ENCODE measurements around the gene PCDHB6.
"Not testable (repeated sequence)": the region's sequence is repeated elsewhere in the genome, so short reads cannot be mapped to it uniquely, and the experiment has no call there.

The PCDHB6 gene

GRCh38 chr5:141127305-141127704 is 22.6 kb upstream of the PCDHB6 start:
- Histone ChIP-seq H3K9ac (ENCODE audit: insufficient read length) (no peak overlapping the region), H3K4me3 (no peak overlapping the region), H3K27ac (no peak overlapping the region), H3K36me3 (ENCODE audit: insufficient read depth, low read length) (no peaks in the 10 kb centered on the region), H3K9me3 (ENCODE audit: low read depth, low read length) (no peaks in the 10 kb centered on the region; the same call in 1 of the 2 replicates)
- TF ChIP-seq EZH2 (IDR thresholded peaks at IDR 0.05) (no peak), FOXP2 (optimal IDR thresholded peaks at IDR 0.05; ENCODE audit: control extremely low read depth, extremely low read length, insufficient read depth) (no peak), POLR2AphosphoS5 (IDR thresholded peaks at IDR 0.05; ENCODE audit: borderline replicate concordance, low read depth, low read length) (no peak)
- DNase-seq (ENCODE audit: low read depth, low spot score), result no peak

- Histone ChIP-seq H3K27ac (peak within 1 kb of the TSS; percentile 27), H3K9me3 (ENCODE audit: low read depth, low read length) (peaks cover 4% of the 10 kb centered on the region), H3K9ac (ENCODE audit: insufficient read length) (peak within 1 kb of the TSS; percentile 88), H3K4me3 (peak within 1 kb of the TSS; percentile 78), H3K36me3 (ENCODE audit: insufficient read depth, low read length) (peaks cover 27% of the 10 kb centered on the region)
- peak; percentile 77 for DNase-seq (ENCODE audit: low read depth, low spot score)
- TF ChIP-seq EZH2 (IDR thresholded peaks at IDR 0.05) (no peak), POLR2AphosphoS5 (IDR thresholded peaks at IDR 0.05; ENCODE audit: borderline replicate concordance, low read depth, low read length) (peak; percentile 72), FOXP2 (optimal IDR thresholded peaks at IDR 0.05; ENCODE audit: control extremely low read depth, extremely low read length, insufficient read depth) (no peak)
Measured at GRCh38 chr5:141135030-141135717, 14.7 kb upstream of the PCDHB6 start, which contains the start of gene PCDHB5. TSS of gene PCDHB5 (plus strand) at chr5:141135206. CDS start at chr5:141135435, 229 bp downstream.

- H3K9ac ChIP-seq (ENCODE audit: insufficient read length), result peak overlapping the region; percentile 88
- peak overlapping the region; percentile 27; the same call in 1 of the 2 replicates for H3K27ac ChIP-seq
- peak overlapping the region; percentile 78 for H3K4me3 ChIP-seq
- TF ChIP-seq EZH2 (IDR thresholded peaks at IDR 0.05), result no peak
- no peak for TF ChIP-seq FOXP2 (optimal IDR thresholded peaks at IDR 0.05; ENCODE audit: control extremely low read depth, extremely low read length, insufficient read depth)
- TF ChIP-seq POLR2AphosphoS5 (IDR thresholded peaks at IDR 0.05; ENCODE audit: borderline replicate concordance, low read depth, low read length), result no peak
- H3K36me3 ChIP-seq (ENCODE audit: insufficient read depth, low read length), result peaks cover 27% of the 10 kb centered on the region
- DNase-seq (ENCODE audit: low read depth, low spot score), result no peak
- H3K9me3 ChIP-seq (ENCODE audit: low read depth, low read length), result peaks cover 4% of the 10 kb centered on the region
Measured at GRCh38 chr5:141135718-141136266, 14.1 kb upstream of the PCDHB6 start.

- not testable (repeated sequence) for H3K27ac ChIP-seq; H3K9ac ChIP-seq (ENCODE audit: insufficient read length); DNase-seq (ENCODE audit: low read depth, low spot score); H3K4me3 ChIP-seq; H3K9me3 ChIP-seq (ENCODE audit: low read depth, low read length)
- peaks cover 27% of the 10 kb centered on the region for H3K36me3 ChIP-seq (ENCODE audit: insufficient read depth, low read length)
Measured at GRCh38 chr5:141137346-141137745, 12.5 kb upstream of the PCDHB6 start.

- H3K9me3 ChIP-seq (ENCODE audit: low read depth, low read length), result 0 out of 2 replicates have a peak, but pooled peaks cover 3% of the 10 kb centered on the region
- no peak for DNase-seq (ENCODE audit: low read depth, low spot score)
- no peak for TF ChIP-seq FOXP2 (optimal IDR thresholded peaks at IDR 0.05; ENCODE audit: control extremely low read depth, extremely low read length, insufficient read depth)
- H3K27ac ChIP-seq, result no peak overlapping the region
- H3K36me3 ChIP-seq (ENCODE audit: insufficient read depth, low read length), result no peaks in the 10 kb centered on the region
- H3K4me3 ChIP-seq, result no peak overlapping the region
- H3K9ac ChIP-seq (ENCODE audit: insufficient read length), result no peak overlapping the region
Measured at GRCh38 chr5:141150224-141150992, 551 bp downstream of the PCDHB6 start.

GRCh38 chr5:141150993-141151325 is 1.1 kb downstream of the PCDHB6 start:
- Histone ChIP-seq H3K36me3 (ENCODE audit: insufficient read depth, low read length) (no peaks in the 10 kb centered on the region), H3K9ac (ENCODE audit: insufficient read length) (no peak overlapping the region), H3K27ac (no peak overlapping the region), H3K4me3 (no peak overlapping the region), H3K9me3 (ENCODE audit: low read depth, low read length) (0 out of 2 replicates have a peak, but pooled peaks cover 3% of the 10 kb centered on the region)
- TF ChIP-seq POLR2AphosphoS5 (IDR thresholded peaks at IDR 0.05; ENCODE audit: borderline replicate concordance, low read depth, low read length), result no peak
- TF ChIP-seq FOXP2 (optimal IDR thresholded peaks at IDR 0.05; ENCODE audit: control extremely low read depth, extremely low read length, insufficient read depth), result no peak
- no peak for TF ChIP-seq EZH2 (IDR thresholded peaks at IDR 0.05)
- DNase-seq (ENCODE audit: low read depth, low spot score), result no peak

GRCh38 chr5:141151632-141152031 is 1.8 kb downstream of the PCDHB6 start:
- H3K9me3 ChIP-seq (ENCODE audit: low read depth, low read length); DNase-seq (ENCODE audit: low read depth, low spot score); H3K36me3 ChIP-seq (ENCODE audit: insufficient read depth, low read length); H3K9ac ChIP-seq (ENCODE audit: insufficient read length); H3K4me3 ChIP-seq; H3K27ac ChIP-seq: not testable (repeated sequence)

GRCh38 chr5:141152096-141152495 is 2.2 kb downstream of the PCDHB6 start:
- DNase-seq (ENCODE audit: low read depth, low spot score); H3K36me3 ChIP-seq (ENCODE audit: insufficient read depth, low read length); H3K9ac ChIP-seq (ENCODE audit: insufficient read length); H3K9me3 ChIP-seq (ENCODE audit: low read depth, low read length); H3K4me3 ChIP-seq; H3K27ac ChIP-seq: not testable (repeated sequence)
